HG03045 (cell line): ENCODE results near the gene TPM3.
"Not testable (repeated sequence)": the region's sequence is repeated elsewhere in the genome, so short reads cannot be mapped to it uniquely, and the experiment has no call there.

Experiments used
- ATAC-seq: cut with Tn5 transposase; IDR thresholded peaks from one replicate; pipeline ENCODE4 v1.9.1; 2021; ENCODE audit warnings: mild to moderate bottlenecking, moderate library complexity; ENCODE audit not compliant: unreplicated experiment

The TPM3 gene

DNA sequence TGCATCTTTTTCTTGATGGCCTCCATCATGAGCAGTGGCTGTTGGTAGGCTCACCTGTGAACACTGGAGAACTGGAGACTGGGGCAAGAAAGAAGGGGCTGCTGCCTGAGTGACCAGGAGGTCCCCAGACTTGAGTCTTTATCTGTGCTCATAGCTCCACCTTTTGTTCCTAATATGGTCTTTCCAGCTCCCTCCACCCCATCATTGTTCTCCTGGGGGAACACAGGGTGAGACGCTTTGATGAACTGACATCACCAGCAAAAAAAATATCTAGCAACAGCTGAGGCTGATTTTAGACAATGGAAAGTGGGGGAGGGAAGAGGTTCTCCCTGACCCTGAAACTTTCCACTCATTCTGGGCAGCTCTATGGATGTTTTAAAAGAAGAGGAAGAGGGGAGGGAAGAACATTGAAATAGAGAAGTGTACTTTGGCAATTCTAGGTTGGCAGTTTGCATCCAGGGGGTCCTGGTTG, at the start of gene TPM3:
TSS of gene TPM3 (minus strand) at position 111 of the 472 bp plus-strand sequence. CDS start at position 29, 82 bp downstream.
- no peak for ATAC-seq

DNA sequence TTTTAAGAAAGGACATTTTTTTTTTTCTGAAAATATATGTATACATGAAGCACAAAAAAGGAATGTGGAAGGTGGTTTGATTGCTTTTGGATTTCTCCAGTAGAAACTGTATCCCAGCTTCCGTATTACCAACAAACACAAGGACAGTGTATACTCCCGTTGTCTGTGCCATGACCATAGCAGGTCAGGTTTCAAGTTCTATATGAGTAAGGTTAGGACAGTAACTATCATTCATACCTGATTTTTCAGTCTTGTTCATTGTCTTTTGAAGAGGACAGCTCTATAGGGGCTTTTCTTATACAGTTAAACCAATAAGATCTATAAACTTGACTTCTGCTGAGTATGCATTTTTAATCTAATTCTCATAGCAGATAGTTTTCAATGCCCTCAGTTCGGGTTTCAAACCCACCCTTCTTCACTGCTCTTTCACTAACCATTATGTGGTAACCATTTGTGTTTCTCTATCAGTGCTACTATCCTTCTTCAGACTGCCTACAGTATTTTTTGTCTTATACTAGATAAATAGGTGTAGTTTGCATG, 48.5 kb upstream of the TPM3 start:
- ATAC-seq = no peak

DNA sequence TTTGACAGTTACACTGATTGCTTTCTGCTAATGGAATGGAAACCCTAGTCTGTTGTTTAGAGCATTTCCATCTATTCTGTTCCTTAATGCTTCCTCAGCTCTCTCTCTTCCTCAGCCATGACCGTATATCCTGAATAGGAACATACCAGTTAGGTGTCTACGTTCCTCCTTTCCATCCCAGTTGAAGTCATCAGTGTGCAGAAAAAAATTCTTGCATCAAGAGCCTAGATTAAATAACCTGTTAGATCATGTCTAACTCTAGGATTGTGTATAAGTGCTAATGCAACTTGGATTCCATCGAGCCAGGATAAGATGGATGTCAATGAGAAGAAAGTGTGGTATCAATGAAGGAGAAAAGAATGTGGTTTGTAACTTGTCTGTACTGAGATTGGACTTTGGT, 47.6 kb upstream of the TPM3 start:
- no peak for ATAC-seq

DNA sequence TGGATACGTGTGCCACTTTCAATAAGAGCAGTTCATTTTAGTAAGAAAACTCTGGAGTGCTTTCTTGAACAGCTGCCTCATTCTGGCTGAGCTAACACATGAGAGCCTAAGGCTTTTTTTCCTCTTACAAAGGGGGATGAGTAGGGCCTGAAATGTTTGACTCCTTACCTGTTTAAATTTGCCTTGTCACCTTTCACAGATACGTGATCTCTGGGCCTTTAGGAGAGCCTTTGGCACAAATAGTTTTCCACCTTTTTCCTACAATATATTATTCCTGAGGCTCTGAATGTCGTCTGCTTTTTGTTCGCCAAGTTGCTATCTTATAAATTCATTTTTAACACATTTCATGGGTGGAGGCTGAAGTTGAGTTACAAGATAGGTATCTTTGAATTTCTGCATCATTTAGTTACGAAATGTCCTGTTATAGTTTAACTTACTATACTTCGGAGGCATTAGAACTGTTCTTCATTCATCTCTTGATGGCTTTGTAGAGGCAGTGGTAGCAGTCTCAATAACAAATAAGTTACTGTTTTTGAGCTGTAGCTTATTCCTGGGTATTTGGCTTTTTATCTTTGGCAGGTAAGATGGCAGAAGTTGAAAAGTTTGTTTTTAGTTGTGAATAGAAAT, 46.1 kb upstream of the TPM3 start:
- no peak for ATAC-seq

DNA sequence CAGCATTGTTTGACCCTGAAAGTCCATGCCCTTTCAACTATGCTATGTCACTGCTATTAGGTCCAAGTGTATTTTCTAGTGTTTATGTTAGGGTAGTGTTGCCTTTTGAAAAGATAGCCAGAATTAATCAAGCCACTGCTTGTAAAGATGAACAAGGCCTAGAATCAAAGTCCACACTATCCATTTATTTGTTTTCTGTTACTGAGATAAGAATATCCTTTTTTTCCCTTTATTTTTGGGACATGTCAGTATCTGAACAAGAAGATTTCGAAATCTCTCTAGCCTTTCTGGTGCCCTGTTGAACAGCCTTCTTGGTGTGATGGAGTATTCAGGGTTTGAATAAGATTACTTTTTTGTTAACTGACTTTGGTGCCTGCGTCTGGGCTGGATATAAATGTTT, 45.5 kb upstream of the TPM3 start:
- ATAC-seq = no peak

DNA sequence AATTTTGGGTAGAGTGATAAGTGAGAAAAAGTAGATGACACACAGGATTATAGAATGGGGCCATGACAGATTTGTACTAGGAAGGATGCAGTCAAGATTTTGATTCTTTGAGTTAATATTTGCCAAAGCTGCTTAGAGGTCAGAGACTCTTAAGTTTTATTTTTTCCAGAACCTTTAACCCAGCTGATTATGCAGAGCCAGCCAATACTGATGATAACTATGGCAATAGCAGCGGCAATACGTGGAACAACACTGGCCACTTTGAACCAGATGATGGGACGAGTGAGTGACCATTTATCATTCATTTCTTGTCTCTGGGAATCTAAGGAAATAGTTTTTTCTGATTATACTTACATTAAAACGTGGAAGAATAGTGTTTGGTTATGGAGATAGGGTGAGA, 45.0 kb upstream of the TPM3 start:
- no peak for ATAC-seq

DNA sequence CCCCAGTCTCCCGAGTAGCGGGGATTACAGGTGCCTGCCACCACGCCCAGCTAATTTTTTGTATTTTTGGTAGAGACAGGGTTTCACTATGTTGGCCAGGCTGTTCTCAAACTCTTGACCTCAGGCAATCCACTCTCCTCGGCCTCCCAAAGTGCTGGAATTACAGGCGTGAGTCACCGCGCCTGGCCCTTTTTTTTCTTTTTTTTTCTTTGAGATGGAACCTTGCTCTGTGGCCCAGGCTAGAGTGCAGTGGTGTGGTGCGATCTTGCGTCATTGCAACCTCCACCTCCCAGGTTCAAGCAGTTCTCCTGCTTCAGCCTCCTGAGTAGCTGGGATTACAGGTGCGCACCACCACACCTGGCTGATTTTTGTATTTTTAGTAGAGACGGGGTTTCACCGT, 41.2 kb upstream of the TPM3 start:
- not testable (repeated sequence) for ATAC-seq

DNA sequence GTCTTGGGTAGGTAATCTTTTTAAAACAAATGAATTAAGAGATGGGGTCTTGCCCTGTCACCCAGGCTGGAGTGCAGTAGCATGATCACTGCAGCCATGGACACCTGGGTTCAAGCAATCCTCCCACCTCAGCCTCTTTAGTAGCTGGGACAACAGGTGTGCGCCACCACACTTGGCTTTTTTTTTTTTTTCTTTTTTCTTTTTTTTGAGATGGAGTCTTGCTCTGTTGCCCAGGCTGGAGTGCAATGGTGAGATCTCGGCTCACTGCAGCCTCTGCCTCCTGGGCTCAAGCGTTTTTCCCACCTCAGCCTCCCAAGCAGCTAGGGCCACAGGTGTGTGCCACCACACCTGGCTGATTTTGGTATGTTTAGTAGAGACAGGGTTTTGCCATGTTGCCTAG, 39.2 kb upstream of the TPM3 start:
- ATAC-seq = not testable (repeated sequence)

DNA sequence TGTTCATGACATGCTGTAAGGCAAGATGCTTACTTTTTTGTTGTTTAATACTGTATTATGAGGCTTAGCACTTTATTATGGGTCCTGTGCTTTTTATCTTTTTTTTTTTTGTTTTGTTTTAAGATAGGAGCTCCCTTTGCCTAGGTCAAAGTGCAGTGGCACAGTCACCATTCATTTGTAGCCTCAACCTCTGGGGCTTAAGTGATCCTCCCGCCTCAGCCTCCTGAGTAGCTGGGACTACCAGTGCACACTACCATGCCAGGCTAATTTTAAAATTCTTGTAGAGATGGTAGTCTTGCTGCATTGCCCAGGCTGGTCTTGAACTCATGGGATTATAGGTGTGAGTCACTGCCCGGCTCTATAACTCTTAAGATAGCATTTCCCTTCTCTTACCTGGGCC, 33.5 kb upstream of the TPM3 start:
- ATAC-seq = no peak

DNA sequence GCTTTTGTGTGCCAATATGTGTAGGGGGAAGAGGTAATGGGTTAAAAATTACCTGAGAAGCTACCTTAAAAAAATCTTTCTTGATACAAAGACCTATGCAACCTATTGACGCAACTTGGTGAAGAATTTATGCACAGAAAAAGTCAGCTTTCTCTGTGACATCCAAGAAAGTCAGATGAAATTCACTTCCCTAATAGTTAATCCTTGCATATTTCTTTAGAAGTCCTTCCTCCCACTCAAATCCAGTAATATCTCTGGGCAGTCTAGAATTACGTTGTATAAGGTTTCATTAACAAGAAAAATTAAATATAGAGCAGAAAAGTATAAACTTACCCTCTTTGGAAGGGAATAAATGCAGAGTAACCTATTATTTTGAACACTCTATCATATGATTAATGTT, 31.7 kb upstream of the TPM3 start:
- no peak for ATAC-seq

DNA sequence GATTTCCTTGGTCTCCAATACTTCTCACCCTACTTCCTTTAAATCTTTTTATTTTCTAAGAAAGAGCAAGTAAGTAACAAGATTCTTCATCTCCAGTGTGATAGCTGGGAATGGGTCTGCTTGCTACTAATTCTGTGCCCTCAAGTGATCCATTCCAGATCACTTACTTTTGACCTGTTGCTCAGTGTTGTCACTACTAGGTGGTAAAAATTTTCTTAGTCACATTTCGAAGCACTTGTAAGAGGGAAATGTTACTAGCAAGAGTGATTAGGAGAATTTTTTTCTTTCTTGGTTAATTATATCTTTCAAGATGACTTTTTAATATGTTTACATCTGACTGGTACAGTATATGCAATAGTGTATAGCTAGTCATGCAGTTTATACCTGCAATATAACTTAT, 31.0 kb upstream of the TPM3 start:
- ATAC-seq = no peak

DNA sequence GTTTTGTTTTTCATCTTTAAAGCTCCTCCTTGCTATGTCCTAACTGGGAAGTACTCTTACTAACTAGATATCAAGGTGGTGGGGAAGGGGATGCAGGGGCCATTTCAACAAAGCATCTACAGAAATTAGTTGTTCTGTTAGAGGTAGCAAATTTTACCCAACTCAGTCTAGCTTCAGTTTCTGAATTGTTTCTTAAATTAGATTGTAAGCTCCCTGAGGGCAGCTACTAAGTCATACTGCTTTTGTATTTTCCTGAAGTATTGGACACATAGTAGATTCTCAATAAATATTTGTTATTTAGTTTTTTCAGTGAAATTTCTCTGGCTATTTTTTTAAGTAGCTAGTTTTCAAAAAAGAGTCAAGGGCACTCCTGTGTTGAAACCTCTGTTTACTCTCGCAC, 30.6 kb upstream of the TPM3 start:
- ATAC-seq = no peak

DNA sequence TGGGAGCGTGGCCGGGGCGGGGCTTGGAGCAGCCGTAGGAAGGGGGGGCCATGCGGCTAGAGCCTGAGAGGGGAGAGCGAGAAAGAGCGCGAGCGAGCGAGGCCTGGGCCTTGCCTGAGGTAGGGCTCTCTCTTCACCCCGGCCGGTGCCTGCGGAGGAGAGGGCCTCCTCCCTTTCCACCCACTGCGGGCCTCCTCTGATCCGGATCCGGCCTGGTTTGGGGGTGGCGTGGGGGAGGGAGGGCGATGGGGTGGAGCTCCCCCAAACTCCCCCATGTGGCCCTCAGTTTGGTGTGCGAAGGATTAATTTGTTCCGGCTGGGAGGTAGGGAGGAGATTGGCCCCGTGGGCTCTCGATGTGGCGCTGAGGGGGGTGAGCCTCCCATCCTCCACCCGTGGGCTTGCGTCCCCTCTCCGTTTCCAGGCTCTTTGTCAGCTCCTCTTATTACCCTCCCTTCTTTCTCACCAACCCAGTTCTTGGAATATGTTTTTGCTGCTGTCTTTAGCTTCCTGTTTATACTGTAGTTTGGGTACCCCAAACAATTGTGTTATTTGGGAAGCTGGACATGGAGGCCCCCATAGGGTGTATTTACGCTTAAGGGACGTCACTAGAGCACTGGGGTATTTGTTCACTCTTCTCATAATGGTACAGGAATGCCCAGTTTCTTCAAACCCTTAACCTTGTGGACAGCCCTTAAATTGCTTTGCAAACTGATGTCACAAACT, 29.5 kb upstream of the TPM3 start:
- ATAC-seq = peak; percentile 16

DNA sequence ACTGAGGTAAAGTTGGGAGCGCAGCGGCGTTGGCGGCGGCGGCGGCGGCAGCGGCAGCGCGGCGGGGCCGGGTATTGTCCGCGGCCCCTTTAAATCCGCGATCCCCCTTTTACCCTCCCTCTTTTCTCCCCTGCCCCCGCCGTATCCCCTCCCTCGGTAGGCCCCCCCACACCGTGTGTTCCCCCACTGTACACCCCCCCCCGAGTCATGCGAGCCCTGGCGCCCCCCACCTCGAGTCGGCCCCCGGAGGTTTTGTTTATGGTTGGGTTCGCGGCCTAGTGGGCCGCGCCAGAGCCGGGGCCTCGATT, 29.0 kb upstream of the TPM3 start:
- no peak for ATAC-seq

DNA sequence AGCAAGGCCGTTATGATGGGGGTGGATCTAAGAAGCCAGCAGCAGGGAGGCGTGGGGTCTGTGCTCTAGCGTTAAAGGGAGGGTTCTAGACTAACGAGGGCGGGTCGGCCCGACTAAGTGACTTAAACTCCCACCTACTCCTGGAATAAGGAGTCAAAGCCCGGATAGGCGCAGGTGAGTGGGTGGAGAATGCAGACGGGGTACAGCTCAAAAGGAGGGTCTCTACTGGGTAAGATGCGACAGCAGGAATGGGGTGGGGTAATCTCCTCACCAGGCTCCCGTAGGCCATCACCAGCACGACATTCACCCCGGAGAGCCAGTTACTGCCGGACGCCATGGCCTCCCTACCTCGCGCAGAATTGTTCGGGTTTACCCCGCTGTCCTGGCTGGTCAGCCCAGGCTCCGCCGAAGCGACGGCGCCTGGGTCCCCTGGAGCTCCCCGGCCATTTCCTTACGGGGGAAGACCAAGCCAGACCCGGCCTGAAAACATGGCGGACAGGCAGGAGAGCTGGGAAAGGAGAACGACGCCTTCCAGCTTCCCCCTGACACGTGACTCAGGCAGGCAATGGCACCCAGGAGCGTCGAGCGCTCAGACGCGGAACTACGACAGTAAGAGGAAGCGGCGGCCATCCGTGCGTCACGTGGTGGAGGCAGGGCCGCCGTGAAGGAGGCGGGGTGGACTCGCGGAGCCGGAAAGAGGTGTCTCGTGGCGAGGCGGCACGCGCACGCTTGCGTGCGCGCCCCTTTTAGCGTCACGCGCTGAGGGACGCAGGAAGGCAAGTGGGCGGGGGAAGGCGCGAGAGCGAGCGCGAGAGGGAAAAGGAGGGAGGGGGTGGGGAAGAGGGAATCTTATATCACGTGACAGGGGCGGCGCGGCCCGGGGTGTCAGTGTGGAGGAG, 28.4 kb upstream of the TPM3 start, which contains the start of gene UBAP2L:
TSS of gene UBAP2L (plus strand) at position 885 of the 899 bp plus-strand sequence. CDS start 4,169 bp downstream, outside the sequence.
- ATAC-seq = peak; percentile 92

DNA sequence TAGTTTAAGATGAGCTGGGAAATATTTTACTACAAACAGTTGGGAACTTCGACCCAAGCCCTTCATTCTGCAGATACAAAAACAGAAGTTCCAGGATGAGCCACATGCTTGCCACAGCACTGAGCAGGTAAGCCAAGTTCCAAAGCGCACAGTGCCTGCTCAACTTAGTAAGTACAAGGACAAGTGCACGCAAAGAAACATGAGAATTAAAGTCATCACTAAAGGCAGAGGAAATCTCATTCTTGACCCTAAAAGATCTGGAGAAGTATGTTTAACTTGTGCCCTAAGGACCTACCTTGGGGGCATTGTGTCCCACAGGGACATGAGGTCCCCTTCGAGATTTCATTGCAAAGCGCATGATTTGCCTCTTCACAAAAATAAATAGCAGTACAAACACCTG, 27.6 kb upstream of the TPM3 start:
- ATAC-seq = no peak

DNA sequence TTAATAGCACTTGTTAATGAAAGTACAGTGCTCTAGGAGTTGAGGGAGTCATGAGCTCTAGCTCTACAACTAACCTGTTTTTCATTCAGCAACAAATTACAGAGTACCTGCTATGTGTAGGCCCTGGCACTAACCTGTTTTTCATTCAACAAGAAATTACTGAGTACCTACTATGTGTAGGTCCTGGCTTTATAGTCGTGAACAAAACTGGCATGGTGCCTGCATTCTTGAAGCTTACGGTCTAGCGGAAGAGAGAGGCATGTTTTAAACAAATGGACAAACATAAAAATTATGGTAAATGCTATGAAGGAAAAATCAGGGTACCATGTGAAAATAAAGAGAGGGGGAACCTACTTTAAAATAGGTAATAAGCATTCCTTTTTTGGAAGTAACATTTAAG, 26.6 kb upstream of the TPM3 start:
- ATAC-seq = no peak

DNA sequence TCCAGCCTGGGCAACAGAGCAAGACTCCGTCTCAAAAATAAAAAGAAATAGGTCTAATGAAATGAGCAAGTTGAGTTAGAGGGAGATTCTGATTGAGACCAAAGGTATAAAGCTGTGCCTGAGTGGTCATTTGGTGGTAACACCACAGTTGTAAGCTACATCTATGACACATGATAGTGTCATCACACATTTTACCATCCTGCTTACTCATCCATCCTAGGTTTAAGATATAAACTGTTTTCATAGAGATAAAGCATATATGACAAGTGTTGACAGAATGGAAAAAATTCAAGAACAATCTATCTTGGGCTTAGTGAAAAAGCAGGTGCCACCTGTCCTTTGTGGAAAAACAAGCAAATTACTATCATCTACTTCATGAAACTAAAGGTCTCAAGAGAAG, 21.4 kb upstream of the TPM3 start:
- no peak for ATAC-seq

DNA sequence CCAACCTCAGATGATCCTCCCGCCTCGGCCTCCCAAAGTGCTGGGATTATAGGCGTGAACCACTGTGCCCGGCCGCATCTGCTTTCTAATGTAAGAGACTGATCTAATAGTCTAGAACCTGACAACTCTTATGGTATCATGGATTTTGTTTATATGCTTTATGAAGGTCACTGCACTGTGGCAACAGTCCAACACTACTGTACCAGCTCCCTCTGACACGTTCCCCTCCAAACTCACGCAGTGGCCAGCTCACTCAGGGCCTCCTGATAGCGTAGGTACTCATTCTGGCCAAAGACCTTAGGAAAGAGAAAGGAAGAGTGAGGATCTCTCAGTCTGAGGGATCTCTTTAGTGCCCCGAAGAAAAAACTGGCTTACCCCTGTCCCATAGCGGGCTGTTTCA, 20.2 kb upstream of the TPM3 start:
- ATAC-seq = no peak

DNA sequence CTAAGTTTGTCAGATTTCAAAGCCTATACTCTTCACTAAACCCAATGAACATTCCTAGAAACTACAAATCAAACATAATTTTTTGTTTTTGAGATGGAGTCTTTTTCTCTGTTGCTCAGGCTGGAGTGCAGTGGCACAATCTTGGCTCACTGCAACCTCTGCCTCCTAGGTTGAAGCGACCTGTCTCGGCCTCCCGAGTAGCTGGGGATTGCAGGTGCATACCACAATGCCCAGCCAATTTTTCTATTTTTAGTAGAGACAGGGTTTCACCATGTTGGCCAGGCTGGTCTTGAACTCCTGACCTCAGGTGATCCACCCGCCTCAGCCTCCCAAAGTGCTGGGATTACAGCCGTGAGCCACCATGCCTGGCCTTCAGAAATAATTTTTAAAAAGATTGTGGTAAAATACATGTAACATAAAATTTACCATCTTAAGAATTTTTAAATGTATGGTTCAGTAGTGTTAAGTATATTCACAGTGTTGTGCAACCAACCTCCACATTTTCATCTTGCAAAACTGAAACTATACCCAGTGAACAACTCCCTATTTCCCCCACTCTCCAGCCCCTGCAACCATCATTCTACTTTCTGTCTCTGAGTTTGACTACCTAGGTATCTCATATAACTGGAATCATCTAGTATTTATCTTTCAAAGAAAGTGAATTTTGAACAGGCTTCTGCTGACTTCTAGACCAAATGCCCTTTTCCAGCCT, 16.9 kb upstream of the TPM3 start:
- no peak for ATAC-seq

DNA sequence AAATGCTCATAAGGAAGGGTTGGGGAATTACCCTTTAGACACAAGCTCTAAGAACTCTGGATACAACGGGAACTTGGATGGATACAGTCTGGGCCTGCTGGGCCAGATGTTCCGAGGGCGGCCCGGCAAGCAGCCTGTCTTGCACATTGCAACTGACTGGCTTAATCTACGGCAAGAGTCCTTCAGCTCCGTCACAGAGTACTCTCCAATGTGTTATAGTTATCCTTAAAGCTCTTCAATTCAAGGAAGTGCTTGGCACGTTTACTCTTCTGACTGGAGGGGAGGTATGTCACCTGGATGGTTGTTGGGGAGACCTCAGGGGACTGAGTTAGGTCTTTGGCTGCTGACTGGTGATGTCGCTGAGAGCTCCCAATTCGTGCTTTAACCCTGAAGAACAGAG, 15.4 kb upstream of the TPM3 start:
- ATAC-seq = no peak
